MM.1S (cell line): Measurements from ENCODE around the gene IQCB1.

Experiments
- DNase-seq: peaks from one replicate; pipeline ENCODE4 v3.0.0-alpha.2; 2015
- H2AFZ ChIP-seq: fragments of 300-600 bp; sonication (generic); 2 replicates; pipeline ENCODE4 v1.6.0; 2016; ENCODE audit warnings: antibody characterized with exemption, low read length
- H3F3A ChIP-seq: fragments of 300-600 bp; sonication (generic); 2 replicates; pipeline ENCODE4 v1.6.1; 2016; ENCODE audit warnings: mild to moderate bottlenecking, antibody characterized with exemption, low read length, moderate library complexity, mixed read lengths; ENCODE audit not compliant: insufficient read depth
- H3K27ac ChIP-seq: fragments of 300-600 bp; sonication (generic); 2 replicates; pipeline ENCODE4 v1.5.1; 2016; ENCODE audit warnings: mild to moderate bottlenecking, low read length
- H3K27me3 ChIP-seq: fragments of 300-600 bp; sonication (generic); replicated peaks from 2 replicates; pipeline ENCODE4 v1.6.0; 2016; ENCODE audit warnings: low read length; ENCODE audit not compliant: insufficient read depth
- H3K36me3 ChIP-seq: fragments of 300-600 bp; sonication (generic); replicated peaks from 2 replicates; pipeline ENCODE4 v1.6.1; 2016; ENCODE audit warnings: mild to moderate bottlenecking, low read length, mixed read lengths; ENCODE audit not compliant: insufficient read depth
- H3K4me1 ChIP-seq: fragments of 300-600 bp; sonication (generic); 2 replicates; pipeline ENCODE4 v1.6.1; 2016; ENCODE audit warnings: low read length, mixed read lengths
- H3K4me2 ChIP-seq: fragments of 300-600 bp; sonication (generic); 2 replicates; pipeline ENCODE4 v1.6.0; 2016; ENCODE audit warnings: low read depth, low read length
- H3K4me3 ChIP-seq: fragments of 300-600 bp; sonication (generic); 2 replicates; pipeline ENCODE4 v1.5.1; 2016; ENCODE audit warnings: low read length, mixed read lengths
- H3K79me2 ChIP-seq: fragments of 300-600 bp; sonication (generic); 2 replicates; pipeline ENCODE4 v1.6.1; 2016; ENCODE audit warnings: mixed run types, low read length, mixed read lengths
- H3K9ac ChIP-seq: fragments of 300-600 bp; sonication (generic); 2 replicates; pipeline ENCODE4 v1.6.1; 2016; ENCODE audit warnings: low read length, mixed read lengths
- H3K9me2 ChIP-seq: fragments of 300-600 bp; sonication (generic); replicated peaks from 2 replicates; pipeline ENCODE4 v1.6.1; 2016; ENCODE audit warnings: mild to moderate bottlenecking, low read length, mixed read lengths; ENCODE audit not compliant: insufficient read depth
- H3K9me3 ChIP-seq: fragments of 300-600 bp; sonication (generic); replicated peaks from 2 replicates; pipeline ENCODE4 v1.6.1; 2016; ENCODE audit warnings: mild to moderate bottlenecking, low read length, mixed read lengths; ENCODE audit not compliant: insufficient read depth
- H4K20me1 ChIP-seq: fragments of 300-600 bp; sonication (generic); 2 replicates; pipeline ENCODE4 v1.6.1; 2016; ENCODE audit warnings: mild to moderate bottlenecking, low read length, moderate library complexity, mixed read lengths; ENCODE audit not compliant: insufficient read depth
- CTCF ChIP-seq: fragments of 300-600 bp; sonication (generic); IDR thresholded peaks from 2 replicates; pipeline ENCODE4 v1.5.1; 2016; ENCODE audit warnings: antibody characterized with exemption, low read length, mixed read lengths
- EZH2 ChIP-seq: fragments of 300-600 bp; sonication (generic); optimal IDR thresholded peaks from 2 replicates; pipeline ENCODE3; 2017; ENCODE audit warnings: low read depth, mild to moderate bottlenecking, antibody characterized with exemption, low read length, mixed read lengths
- EZH2phosphoT487 ChIP-seq: fragments of 300-600 bp; sonication (generic); IDR thresholded peaks from 2 replicates; pipeline ENCODE4 v1.6.1; 2018; ENCODE audit warnings: antibody characterized with exemption, low read length

IQCB1 gene

GRCh38 chr3:121750087-121750415 is 84.8 kb downstream of the IQCB1 start:
- peak overlapping the region; percentile 87 for H3K4me2 ChIP-seq
- no peak for DNase-seq
- peak overlapping the region; percentile 95 for H3K4me3 ChIP-seq
- H3F3A ChIP-seq = 0 out of 2 replicates have a peak, but pooled peaks cover 8% of the 10 kb centered on the region
- no peaks in the 10 kb centered on the region for H3K27me3 ChIP-seq
- peaks cover 49% of the 10 kb centered on the region for H3K79me2 ChIP-seq
- H4K20me1 ChIP-seq = no peaks in the 10 kb centered on the region
- peaks cover 18% of the 10 kb centered on the region; the same call in 1 of the 2 replicates for H3K4me1 ChIP-seq
- 0 out of 2 replicates have a peak, but pooled peaks cover 3% of the 10 kb centered on the region for H3K36me3 ChIP-seq
- peak overlapping the region; percentile 75 for H2AFZ ChIP-seq
- H3K9me2 ChIP-seq = no peaks in the 10 kb centered on the region
- H3K9ac ChIP-seq = peak overlapping the region; percentile 76
- TF ChIP-seq EZH2 (no peak), CTCF (no peak), EZH2phosphoT487 (no peak)
- H3K9me3 ChIP-seq = no peaks in the 10 kb centered on the region
- H3K27ac ChIP-seq = peak overlapping the region; percentile 80; the same call in 1 of the 2 replicates

GRCh38 chr3:121749276-121750086 is 85.4 kb downstream of the IQCB1 start, which contains the start of gene GOLGB1:
Gene GOLGB1, minus strand, starts transcription at chr3:121749741. Its CDS starts 18,770 bp downstream, at chr3:121730971.
- Histone ChIP-seq H3K9ac (peak within 1 kb of the TSS; percentile 93), H3F3A (0 out of 2 replicates have a peak, but pooled peaks cover 8% of the 10 kb centered on the region), H2AFZ (peak within 1 kb of the TSS; percentile 75), H3K27me3 (no peaks in the 10 kb centered on the region), H3K4me3 (peak within 1 kb of the TSS; percentile 95), H3K9me3 (no peaks in the 10 kb centered on the region), H4K20me1 (no peaks in the 10 kb centered on the region), H3K9me2 (no peaks in the 10 kb centered on the region), H3K79me2 (peaks cover 55% of the 10 kb centered on the region), H3K36me3 (0 out of 2 replicates have a peak, but pooled peaks cover 3% of the 10 kb centered on the region), H3K4me1 (peaks cover 18% of the 10 kb centered on the region; the same call in 1 of the 2 replicates), H3K4me2 (peak within 1 kb of the TSS; percentile 87), H3K27ac (peak within 1 kb of the TSS; percentile 80)
- DNase-seq = peak; percentile 100
- TF ChIP-seq EZH2 (no peak), EZH2phosphoT487 (no peak), CTCF (no peak)

GRCh38 chr3:121748680-121749275 is 86.1 kb downstream of the IQCB1 start:
- Histone ChIP-seq H3F3A (0 out of 2 replicates have a peak, but pooled peaks cover 8% of the 10 kb centered on the region), H3K79me2 (peaks cover 61% of the 10 kb centered on the region), H3K27me3 (no peaks in the 10 kb centered on the region), H3K9ac (peak overlapping the region; percentile 93), H2AFZ (peak overlapping the region; percentile 56), H3K4me2 (peak overlapping the region; percentile 84), H3K4me1 (peaks cover 18% of the 10 kb centered on the region; the same call in 1 of the 2 replicates), H3K36me3 (0 out of 2 replicates have a peak, but pooled peaks cover 3% of the 10 kb centered on the region), H4K20me1 (no peaks in the 10 kb centered on the region), H3K9me3 (no peaks in the 10 kb centered on the region), H3K9me2 (no peaks in the 10 kb centered on the region), H3K4me3 (peak overlapping the region; percentile 95), H3K27ac (peak overlapping the region; percentile 80)
- TF ChIP-seq CTCF (no peak), EZH2phosphoT487 (no peak), EZH2 (no peak)
- DNase-seq = peak; percentile 54
